Kidney epithelial cell (primary cell): Measurements from ENCODE around the gene LAMC3. TPM values are rescaled to one million over a fixed set of nuclear protein-coding genes. Genes with fewer than 3 reads are reported as not detected.

Experiments used
- DNase-seq: peaks from one replicate; pipeline ENCODE4 v3.0.0-alpha.2; 2010; ENCODE audit warnings: low read depth
- H3K27me3 ChIP-seq: 2 replicates; pipeline ENCODE4 v1.6.0; 2011; ENCODE audit warnings: low read length; ENCODE audit not compliant: control insufficient read depth, insufficient read depth
- H3K36me3 ChIP-seq: 2 replicates; pipeline ENCODE4 v1.5.1; 2011; ENCODE audit warnings: low read length; ENCODE audit not compliant: control insufficient read depth, insufficient read depth
- H3K4me3 ChIP-seq: 2 replicates; pipeline ENCODE4 v1.5.1; 2011; ENCODE audit warnings: low read depth, mild to moderate bottlenecking, control low read depth, low read length
- total RNA-seq: library from RNA; depleted of rRNA; stranded (reverse); fragments of >200 nt; gene quantifications from 2 replicates; pipeline ENCODE4 v1.2.3, GENCODE V29; 2015
- TF ChIP-seq, protein P1 (sequence below): IDR thresholded peaks from 2 replicates; pipeline ENCODE4 v1.5.1; 2011; ENCODE audit warnings: mild to moderate bottlenecking, moderate library complexity, low read length, control low read depth, inconsistent platforms; ENCODE audit not compliant: insufficient read depth, poor library complexity, severe bottlenecking

LAMC3 gene
- total RNA-seq, 1 donor from 2014 or later, result 7.5 TPM

DNA sequence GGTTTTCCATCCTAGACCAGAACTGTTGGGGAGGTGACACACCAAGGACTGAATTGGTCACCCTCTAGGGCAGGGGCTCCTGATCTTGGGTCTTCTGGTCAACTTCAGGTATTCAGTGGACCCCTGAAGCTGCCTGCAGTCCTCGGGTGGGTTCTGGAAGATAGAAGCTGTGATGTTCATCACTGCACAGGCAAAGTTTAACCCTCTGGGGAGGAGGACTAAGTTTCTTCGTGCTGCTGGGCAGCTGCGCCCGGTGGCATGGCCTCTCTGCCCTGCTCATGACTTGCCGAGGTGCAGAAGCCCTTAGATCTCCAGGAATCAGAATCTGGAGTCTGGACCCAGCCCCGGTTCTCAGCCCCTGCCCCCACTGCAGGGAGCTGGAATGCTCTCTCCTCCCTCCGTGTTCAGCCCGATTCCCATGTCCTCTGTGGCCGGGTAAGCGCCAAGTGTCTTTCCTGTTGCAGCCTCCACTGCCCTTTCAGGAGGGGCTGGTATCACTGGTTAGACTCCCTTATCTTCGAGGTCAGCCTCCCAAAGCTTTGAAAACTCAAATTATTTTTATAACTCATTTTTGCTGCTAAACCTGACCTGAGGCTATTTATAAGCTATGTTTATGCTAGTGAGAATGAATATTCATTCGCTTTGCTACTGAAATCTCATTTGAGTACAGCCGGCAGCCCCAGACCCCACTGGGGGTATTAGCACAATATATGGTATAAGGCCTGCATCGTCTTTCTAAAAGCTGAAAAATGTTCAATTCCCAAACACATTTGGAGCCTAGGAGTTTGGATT is 1.7 kb downstream of the LAMC3 start:
- H3K36me3 ChIP-seq, result no peaks in the 10 kb centered on the region
- TF ChIP-seq, protein P1, sequence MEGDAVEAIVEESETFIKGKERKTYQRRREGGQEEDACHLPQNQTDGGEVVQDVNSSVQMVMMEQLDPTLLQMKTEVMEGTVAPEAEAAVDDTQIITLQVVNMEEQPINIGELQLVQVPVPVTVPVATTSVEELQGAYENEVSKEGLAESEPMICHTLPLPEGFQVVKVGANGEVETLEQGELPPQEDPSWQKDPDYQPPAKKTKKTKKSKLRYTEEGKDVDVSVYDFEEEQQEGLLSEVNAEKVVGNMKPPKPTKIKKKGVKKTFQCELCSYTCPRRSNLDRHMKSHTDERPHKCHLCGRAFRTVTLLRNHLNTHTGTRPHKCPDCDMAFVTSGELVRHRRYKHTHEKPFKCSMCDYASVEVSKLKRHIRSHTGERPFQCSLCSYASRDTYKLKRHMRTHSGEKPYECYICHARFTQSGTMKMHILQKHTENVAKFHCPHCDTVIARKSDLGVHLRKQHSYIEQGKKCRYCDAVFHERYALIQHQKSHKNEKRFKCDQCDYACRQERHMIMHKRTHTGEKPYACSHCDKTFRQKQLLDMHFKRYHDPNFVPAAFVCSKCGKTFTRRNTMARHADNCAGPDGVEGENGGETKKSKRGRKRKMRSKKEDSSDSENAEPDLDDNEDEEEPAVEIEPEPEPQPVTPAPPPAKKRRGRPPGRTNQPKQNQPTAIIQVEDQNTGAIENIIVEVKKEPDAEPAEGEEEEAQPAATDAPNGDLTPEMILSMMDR, result no peak
- DNase-seq, result no peak
- H3K4me3 ChIP-seq, result no peak overlapping the region
- peaks cover 24% of the 10 kb centered on the region for H3K27me3 ChIP-seq

DNA sequence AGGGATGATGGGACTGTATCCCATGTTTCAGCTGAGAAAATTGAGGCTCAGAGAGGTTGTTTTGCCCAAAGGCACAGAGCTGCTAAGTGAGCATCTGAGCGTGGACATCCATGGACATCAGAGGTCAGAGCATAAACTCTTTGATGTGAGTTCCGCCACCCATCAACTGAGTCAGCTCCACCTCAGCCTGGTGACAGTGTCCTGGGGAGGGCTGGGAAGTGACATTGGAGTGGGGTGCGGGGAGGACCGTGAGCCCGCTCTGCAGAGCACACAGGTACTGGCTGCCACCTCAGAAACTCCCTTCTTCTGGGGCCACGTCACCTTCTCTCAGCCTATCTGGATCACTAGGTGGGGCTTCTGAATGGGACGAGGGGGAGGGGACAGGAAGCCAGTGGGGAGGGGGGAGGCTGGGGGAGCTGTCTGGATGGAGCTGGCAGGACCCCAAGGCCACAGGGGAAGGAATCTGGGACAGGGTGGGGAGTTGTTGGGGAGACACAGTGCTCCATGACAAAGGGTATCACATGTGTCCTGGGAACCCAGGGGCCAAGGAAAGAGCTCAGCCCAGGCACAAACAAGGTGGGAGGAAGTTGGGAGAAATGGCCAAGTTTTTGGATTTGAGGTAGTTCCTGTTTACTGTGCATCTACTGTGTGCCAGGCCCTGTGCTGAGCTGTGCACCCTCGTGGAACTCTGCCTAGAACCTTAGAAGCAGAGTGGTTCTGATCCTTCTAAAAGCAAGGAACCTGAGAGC is 2.5 kb downstream of the LAMC3 start:
- DNase-seq, result no peak
- TF ChIP-seq, protein P1, result no peak
- Histone ChIP-seq H3K4me3 (no peak overlapping the region), H3K27me3 (peaks cover 27% of the 10 kb centered on the region), H3K36me3 (no peaks in the 10 kb centered on the region)

DNA sequence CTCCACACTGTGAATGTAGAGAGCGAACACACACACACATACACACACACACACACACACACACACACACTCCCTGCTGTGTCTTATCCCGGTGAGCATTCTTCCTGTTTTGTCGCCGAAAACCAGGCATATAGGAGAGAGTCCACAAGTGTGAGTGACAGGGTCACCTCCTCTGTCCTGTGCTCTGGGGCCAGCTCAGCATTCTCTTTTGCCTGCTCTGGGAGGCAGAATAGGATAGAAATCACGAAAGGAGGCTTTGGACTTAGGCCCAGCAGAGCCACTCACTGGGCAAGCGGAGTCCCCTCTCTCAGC is 3.0 kb downstream of the LAMC3 start:
- TF ChIP-seq, protein P1, result no peak
- H3K27me3 ChIP-seq, result peaks cover 28% of the 10 kb centered on the region
- no peaks in the 10 kb centered on the region for H3K36me3 ChIP-seq
- no peak for DNase-seq
- H3K4me3 ChIP-seq, result no peak overlapping the region

DNA sequence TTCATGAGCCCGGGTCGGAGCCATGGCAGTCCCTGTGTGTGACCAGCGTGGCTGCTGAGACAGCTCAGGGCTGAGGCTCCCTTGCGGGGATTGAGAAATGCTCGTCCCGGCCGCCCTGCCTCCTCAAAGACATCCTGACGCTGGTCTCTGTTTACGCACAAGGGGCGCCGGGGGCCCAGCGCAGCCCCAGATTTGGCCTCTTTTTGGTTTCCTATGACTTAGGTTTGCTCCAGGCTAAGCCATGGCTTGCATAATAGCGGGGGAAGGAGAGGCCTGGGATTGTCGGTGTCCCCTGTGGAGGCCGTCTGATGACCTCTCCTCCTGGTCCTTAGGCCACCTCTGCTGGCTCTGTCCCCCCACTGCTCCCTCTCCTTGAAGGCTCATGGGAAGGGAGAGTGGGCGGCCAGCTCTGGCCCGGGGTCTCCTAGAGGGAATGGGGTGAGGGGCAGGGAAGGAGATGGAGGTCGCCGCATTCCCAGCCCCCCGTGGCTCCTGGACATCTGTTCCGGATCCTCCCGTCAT is 3.5 kb downstream of the LAMC3 start:
- H3K4me3 ChIP-seq, result no peak overlapping the region
- TF ChIP-seq, protein P1, result no peak
- DNase-seq, result no peak
- H3K36me3 ChIP-seq, result no peaks in the 10 kb centered on the region
- H3K27me3 ChIP-seq, result peaks cover 30% of the 10 kb centered on the region

DNA sequence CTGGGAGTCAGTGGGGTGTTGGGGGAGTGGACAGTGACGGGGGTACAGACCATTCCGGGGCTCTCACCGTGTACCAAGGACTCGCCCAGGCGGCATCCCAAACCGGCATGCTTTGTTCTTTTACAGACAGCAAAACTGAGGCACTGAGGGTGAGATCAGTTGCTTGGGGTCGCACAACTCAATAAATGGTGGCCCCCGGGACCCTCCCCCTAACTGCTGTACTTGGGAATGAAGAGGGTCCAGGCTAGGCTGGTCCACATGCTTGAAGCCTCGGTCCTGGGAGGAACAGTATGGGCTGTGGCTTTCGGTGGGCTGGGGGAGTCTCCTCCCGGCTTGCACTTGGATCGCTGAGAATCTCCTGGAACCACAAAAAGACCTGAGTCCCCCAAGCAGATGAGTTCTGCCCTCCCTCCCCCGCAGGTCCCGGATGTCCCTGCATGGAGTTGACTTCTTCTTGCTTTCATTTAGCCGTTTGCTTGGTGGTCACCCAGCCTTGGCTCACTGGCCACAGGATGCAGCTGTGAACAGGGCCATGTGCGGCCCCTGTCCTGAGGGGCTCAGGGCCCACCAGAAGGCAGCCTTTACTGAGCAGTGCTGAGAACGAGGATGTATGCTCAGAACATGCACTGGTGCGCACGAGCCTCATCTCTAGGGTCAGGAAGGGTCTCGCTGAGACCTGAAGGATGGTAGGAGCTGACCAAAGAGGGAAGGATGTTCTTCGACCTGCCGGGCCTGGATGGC is 4.2 kb downstream of the LAMC3 start:
- no peaks in the 10 kb centered on the region for H3K36me3 ChIP-seq
- peaks cover 29% of the 10 kb centered on the region for H3K27me3 ChIP-seq
- TF ChIP-seq, protein P1, result no peak
- H3K4me3 ChIP-seq, result no peak overlapping the region
- no peak for DNase-seq
